Activated naive CD8-positive, alpha-beta T cell (primary cell): ENCODE data around the gene SLC2A5.

Experiments used
- H3K27ac Mint-ChIP-seq: one replicate; pipeline ENCODE4 v1.8.0; 2021; ENCODE audit warnings: mixed read lengths
- H3K27me3 Mint-ChIP-seq: one replicate; pipeline ENCODE4 v1.8.0; 2021; ENCODE audit warnings: mixed read lengths
- H3K36me3 Mint-ChIP-seq: one replicate; pipeline ENCODE4 v1.8.0; 2021; ENCODE audit warnings: mixed read lengths
- H3K4me1 Mint-ChIP-seq: one replicate; pipeline ENCODE4 v1.8.0; 2021; ENCODE audit warnings: low read depth, mixed read lengths
- H3K4me3 Mint-ChIP-seq: one replicate; pipeline ENCODE4 v1.8.0; 2021; ENCODE audit warnings: mild to moderate bottlenecking, mixed read lengths
- H3K9me3 Mint-ChIP-seq: one replicate; pipeline ENCODE4 v1.8.0; 2021; ENCODE audit warnings: low read depth, mixed read lengths

SLC2A5 gene

DNA sequence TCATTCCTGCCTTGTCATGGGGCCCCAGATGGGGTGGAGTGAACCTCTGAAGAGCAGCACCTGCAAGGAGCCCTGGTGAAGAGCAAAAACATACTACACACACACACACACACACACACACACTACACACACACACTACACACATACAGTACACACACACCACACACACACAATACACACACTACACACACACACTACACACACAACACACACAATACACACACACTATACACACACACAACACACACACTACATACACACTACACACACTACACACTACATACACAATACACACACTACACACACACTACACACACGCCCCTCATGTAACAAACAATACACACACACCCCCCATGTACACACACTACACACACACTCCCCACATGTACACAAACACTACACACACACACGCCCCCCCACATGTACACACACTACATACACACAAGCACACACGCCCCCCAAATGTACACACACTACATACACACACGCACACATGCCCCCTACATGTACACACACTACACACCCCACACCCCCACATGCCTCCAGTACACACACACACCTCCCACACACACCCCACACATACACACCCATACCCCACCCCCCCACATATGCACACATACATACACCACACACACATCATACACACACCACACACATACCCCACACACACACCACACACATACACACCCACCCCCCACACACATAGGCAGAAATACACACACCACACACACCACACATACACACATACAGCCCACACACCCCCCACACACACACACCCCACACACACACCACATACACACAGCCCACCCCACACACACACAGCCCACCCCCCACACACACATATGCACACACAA, 9.3 kb downstream of the SLC2A5 start:
- no peak overlapping the region for H3K27ac Mint-ChIP-seq
- H3K4me3 Mint-ChIP-seq, result no peak overlapping the region
- no peaks in the 10 kb centered on the region for H3K4me1 Mint-ChIP-seq
- no peaks in the 10 kb centered on the region for H3K9me3 Mint-ChIP-seq
- H3K36me3 Mint-ChIP-seq, result no peaks in the 10 kb centered on the region
- H3K27me3 Mint-ChIP-seq, result no peaks in the 10 kb centered on the region

DNA sequence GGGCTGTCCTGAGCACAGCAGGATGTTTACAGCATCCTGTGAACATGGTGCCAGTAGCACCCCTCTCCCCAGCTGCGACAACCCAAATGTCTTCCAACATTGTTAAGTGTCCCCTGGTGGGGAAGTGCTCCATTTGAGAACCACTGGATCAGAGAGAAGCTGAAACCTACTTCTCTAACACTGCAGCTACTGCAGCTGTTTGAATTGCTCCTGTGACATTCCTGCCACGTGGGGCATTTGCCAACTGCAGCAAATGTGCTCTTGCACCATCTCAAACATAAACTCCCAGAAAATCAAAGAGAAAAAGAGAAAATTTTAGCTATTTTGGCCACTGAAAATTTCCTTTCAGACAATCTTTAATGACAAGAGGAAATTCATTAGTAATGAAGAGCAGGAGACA, 11.0 kb downstream of the SLC2A5 start:
- Mint-ChIP-seq H3K27ac (no peak overlapping the region), H3K9me3 (no peaks in the 10 kb centered on the region), H3K27me3 (no peaks in the 10 kb centered on the region), H3K4me1 (no peaks in the 10 kb centered on the region), H3K4me3 (no peak overlapping the region), H3K36me3 (no peaks in the 10 kb centered on the region)

DNA sequence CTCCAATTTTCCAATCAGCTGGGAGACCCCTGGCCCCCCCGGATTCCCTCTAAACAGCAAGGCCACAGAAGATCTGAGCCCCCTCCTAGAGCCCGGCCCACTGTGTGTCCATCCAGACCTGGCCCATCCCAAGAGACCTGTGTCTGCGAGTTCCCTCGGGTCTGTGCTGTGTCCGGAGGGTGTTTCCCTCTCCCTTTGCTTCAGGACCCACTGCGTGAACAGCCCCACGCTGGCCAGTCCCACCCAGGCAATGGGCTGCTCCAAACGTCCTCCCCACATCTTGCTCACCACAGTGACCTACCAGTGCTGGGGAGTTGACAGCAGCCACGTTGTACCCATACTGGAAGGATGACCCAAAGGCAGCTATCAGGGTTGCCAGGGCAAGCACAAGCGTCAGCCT, 11.6 kb downstream of the SLC2A5 start:
- Mint-ChIP-seq H3K27ac (no peak overlapping the region), H3K27me3 (no peaks in the 10 kb centered on the region), H3K9me3 (no peaks in the 10 kb centered on the region), H3K4me1 (no peaks in the 10 kb centered on the region), H3K36me3 (no peaks in the 10 kb centered on the region), H3K4me3 (no peak overlapping the region)

DNA sequence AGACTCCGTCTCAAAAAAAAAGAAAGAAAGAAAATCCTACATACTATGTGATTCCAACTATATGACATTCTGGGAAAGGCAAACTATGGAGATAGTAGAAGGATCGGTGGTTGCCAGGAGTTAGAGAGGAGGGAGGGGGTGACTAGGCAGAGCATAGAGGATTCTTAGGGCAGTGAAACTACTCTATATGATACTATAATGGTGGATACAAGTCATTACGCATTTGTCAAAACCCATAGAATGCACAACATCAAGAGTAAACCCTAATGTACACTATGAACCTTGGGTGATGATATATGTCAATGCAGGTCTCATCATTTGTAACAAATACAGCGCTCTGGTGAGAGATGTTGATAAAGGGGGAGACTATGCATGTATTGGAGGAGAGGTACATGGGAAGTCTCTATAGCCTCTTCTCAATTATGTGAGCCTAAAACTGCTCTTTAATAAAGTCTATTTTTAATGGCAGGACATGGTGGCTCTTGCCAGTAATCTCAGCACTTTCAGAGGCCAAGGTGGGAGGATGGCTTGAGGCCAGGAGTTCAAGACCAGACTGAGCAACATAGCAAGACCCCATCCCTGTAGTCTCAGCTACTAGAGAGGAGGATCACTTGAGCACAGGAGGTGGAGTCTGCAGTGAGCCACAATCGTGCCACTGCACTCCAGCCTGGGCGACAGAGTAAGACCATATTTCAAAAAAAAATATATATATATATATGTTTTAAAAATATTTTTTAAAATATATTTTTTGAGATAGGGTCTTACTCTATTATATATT, 17.0 kb downstream of the SLC2A5 start:
- Mint-ChIP-seq H3K36me3 (no peaks in the 10 kb centered on the region), H3K4me3 (no peak overlapping the region), H3K4me1 (no peaks in the 10 kb centered on the region), H3K27me3 (no peaks in the 10 kb centered on the region), H3K27ac (no peak overlapping the region), H3K9me3 (no peaks in the 10 kb centered on the region)

DNA sequence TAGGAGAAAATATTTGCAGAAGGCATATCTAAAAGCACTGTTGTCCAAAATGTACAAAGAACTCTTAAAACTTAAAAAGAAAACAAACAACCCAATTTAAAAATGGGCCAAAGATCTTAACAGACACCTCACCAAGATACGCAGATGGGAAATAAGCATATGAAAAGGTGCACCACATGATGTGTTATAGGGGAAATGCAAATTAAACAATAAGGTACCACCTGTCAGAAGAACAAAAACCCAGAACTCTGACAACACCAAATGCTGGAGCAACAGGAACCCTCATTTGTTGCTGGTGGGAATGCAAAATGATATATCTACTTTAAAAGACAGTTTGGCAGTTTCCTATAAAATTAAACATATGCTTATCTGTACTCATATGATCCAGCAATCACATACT, 18.1 kb downstream of the SLC2A5 start:
- no peaks in the 10 kb centered on the region for H3K4me1 Mint-ChIP-seq
- no peak overlapping the region for H3K27ac Mint-ChIP-seq
- H3K9me3 Mint-ChIP-seq, result no peaks in the 10 kb centered on the region
- no peaks in the 10 kb centered on the region for H3K36me3 Mint-ChIP-seq
- no peaks in the 10 kb centered on the region for H3K27me3 Mint-ChIP-seq
- no peak overlapping the region for H3K4me3 Mint-ChIP-seq

DNA sequence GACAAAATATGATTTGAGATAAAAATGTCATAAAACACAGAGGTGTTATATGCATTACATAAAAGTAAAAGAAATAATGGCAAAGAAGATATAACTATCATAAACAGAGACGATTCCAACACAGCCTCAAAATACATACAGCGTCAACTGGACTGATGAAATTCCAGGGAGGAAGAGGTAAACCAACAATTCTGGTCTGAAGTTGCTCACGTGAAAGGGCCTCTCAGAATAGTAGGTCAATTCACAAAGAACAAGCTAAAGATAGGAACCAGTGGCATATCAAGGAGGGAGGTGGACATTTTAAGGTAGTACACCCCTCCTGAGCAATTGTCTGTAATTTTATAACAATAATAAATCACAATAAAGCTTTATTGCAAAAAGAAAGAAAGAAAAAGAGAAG, 18.6 kb downstream of the SLC2A5 start:
- Mint-ChIP-seq H3K27ac (no peak overlapping the region), H3K4me1 (no peaks in the 10 kb centered on the region), H3K4me3 (no peak overlapping the region)

DNA sequence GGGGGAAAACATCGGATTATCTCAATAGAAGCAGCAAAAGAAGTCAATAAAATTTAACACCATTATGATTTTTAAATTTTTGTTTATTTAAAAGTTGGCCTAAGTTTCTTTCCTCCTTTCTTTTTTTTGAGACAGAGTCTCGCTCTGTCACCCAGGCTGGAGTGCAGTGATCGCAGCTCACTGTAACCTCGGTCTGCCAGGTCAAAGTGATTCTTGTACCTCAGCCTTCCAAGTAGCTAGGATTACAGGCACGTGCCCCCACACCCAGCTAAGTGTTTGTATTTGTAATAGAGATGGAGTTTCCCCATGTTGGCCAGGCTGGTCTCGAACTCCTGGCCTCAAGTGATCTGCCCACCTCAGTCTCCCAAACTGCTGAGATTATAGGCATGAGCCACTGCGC, 20.9 kb downstream of the SLC2A5 start:
- H3K4me3 Mint-ChIP-seq, result no peak overlapping the region
- H3K9me3 Mint-ChIP-seq, result no peaks in the 10 kb centered on the region
- no peaks in the 10 kb centered on the region for H3K4me1 Mint-ChIP-seq
- H3K36me3 Mint-ChIP-seq, result no peaks in the 10 kb centered on the region
- H3K27ac Mint-ChIP-seq, result no peak overlapping the region
- no peaks in the 10 kb centered on the region for H3K27me3 Mint-ChIP-seq

More for the DNA sequence above, 18.6 kb downstream of the SLC2A5 start:
- H3K36me3 Mint-ChIP-seq, result no peaks in the 10 kb centered on the region
- H3K27me3 Mint-ChIP-seq, result no peaks in the 10 kb centered on the region
- H3K9me3 Mint-ChIP-seq, result no peaks in the 10 kb centered on the region

DNA sequence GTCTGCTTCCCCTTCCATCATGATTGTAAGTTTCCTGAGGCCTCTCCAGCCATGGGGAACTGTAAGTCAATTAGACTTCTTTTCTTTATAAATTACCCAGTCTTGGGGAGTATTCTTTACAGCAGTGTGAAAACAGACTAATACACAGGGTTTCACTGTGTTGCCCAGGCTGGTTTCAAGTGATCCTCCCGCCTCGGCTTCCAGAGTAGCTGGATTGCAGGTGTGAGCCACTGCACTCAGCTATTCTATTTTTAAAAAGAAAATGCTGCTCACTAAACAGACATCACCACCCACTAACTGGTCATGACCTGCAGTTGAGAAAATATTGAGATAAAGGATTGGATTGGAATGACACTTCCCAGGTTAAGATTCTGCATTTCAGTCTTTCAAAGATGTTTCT, 22.4 kb downstream of the SLC2A5 start:
- no peaks in the 10 kb centered on the region for H3K9me3 Mint-ChIP-seq
- H3K27ac Mint-ChIP-seq, result no peak overlapping the region
- no peak overlapping the region for H3K4me3 Mint-ChIP-seq
- no peaks in the 10 kb centered on the region for H3K4me1 Mint-ChIP-seq
- no peaks in the 10 kb centered on the region for H3K36me3 Mint-ChIP-seq
- no peaks in the 10 kb centered on the region for H3K27me3 Mint-ChIP-seq

DNA sequence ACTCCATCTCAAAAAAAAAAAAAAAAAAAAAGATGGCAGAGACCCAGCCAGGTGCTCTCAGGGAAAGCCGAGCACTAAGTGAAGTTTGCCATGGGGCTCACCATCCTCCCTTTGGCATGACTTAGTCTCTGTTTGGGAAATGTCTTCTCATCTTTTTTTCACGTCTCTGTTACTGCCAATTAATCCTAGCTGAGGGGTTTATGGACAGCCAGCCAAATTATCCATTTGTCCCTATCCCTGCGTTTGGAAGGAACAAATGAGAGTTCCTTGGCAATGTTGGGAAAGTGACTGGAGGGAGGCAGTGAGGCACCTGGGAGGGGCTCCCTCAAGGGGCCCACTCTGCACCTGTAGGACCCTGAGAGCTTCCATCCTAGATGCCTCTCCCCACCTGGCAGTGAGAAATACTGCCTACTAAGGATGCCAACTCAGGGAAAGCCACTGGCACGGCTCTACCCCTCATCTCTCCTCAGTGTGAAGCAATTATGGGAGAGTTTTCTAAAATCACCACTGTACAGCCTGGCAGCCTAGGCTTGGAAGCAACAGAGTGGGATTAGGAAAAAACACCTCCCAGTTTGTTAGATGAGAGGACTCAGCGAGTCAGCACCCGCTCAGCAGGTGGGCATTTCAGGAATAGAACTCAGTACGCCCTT, 23.4 kb downstream of the SLC2A5 start:
- Mint-ChIP-seq H3K4me3 (no peak overlapping the region), H3K4me1 (no peaks in the 10 kb centered on the region), H3K36me3 (no peaks in the 10 kb centered on the region), H3K27me3 (no peaks in the 10 kb centered on the region), H3K27ac (no peak overlapping the region), H3K9me3 (no peaks in the 10 kb centered on the region)

DNA sequence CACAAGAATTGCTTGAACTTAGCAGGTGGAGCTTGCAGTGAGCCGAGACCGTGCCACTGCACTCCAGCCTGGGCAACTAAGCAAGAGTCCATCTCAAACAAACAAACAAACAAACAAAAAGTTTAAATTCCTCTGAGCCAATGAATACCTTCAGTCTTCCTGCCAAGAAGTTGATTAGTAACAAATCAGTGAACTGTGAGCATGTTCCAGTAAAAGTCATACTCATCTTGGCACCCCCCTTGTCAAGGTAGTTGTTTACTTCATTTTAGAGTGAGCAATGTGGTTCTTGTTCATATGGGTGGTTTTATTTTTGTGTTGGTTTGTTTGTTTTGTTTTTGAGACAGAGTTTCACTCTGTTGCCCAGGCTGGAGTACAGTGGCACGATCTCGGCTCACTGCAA, 25.2 kb downstream of the SLC2A5 start:
- H3K27ac Mint-ChIP-seq, result no peak overlapping the region
- no peak overlapping the region for H3K4me3 Mint-ChIP-seq
- no peaks in the 10 kb centered on the region for H3K27me3 Mint-ChIP-seq
- H3K36me3 Mint-ChIP-seq, result no peaks in the 10 kb centered on the region
- H3K9me3 Mint-ChIP-seq, result no peaks in the 10 kb centered on the region
- no peaks in the 10 kb centered on the region for H3K4me1 Mint-ChIP-seq

DNA sequence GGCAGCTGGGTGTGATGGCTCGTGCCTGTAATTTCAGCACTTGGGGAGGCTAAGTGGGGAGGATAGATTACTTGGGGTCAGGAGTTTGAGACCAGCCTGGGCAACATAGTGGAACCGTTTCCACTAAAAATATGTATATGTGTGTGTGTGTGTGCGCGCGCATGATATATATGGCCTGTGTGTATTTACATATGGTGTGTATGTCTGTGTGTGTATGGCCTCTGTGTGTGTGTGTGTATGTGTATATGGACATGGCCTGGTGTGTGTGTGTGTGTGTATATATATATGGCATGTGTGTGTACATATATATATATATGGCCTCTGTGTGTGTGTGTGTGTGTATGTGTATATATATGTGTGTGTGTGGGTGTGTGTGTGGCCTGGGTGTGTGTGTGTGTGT, 27.2 kb downstream of the SLC2A5 start:
- H3K9me3 Mint-ChIP-seq, result no peaks in the 10 kb centered on the region
- no peaks in the 10 kb centered on the region for H3K27me3 Mint-ChIP-seq
- no peaks in the 10 kb centered on the region for H3K4me1 Mint-ChIP-seq
- H3K36me3 Mint-ChIP-seq, result no peaks in the 10 kb centered on the region
- no peak overlapping the region for H3K27ac Mint-ChIP-seq
- no peak overlapping the region for H3K4me3 Mint-ChIP-seq

DNA sequence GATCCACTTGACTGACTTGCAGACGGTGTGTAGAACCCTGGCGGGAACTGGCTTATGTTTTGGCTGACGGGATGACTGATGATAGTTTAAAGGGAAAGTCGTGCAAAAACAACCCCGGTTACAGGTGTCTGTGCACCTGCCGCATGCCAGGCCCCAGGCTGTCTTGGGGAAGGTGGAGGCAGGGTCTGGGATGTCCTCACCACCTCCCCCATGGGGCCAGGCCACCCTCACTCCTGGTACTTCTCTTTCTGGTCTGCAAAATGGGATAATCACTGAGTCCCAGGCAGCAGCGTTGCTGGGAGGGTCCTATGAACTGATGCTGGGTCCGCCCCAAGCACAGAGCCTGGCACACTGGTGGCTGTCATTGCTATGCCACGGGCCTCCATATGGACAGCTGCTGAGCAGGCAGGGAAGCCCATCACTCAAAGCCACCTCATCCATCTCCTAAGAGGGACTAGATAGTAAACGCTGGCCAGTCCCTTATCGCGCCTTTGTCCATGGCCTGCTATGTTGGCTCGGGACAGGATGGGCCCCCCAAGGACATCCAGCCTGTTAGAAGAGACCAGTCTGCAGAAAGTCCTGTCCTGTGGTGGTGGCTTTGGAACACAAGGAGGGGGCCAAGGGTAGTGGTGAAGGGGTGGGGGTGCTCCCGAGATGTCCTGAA, 28.2 kb downstream of the SLC2A5 start:
- Mint-ChIP-seq H3K27me3 (no peaks in the 10 kb centered on the region), H3K4me3 (no peak overlapping the region), H3K9me3 (no peaks in the 10 kb centered on the region), H3K36me3 (no peaks in the 10 kb centered on the region), H3K27ac (no peak overlapping the region), H3K4me1 (no peaks in the 10 kb centered on the region)

DNA sequence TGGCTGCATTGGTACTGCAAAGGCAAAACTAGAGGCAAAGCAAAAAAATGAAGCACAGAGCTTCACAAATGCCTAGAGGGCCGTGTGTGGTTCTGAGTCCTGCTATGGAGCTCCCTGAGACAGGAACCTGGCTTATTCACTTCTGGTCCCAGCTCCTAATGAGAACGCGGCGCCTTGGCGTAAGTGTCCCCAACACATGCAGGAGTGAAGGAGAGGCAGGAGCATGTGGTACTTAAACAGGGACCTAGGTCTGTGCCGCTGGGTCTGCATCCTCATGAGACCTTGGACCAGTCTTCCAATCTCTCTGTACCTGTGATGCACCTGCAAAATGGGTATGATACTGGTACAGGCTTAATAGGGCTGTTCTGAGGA, 28.8 kb downstream of the SLC2A5 start:
- Mint-ChIP-seq H3K4me1 (no peaks in the 10 kb centered on the region), H3K27me3 (no peaks in the 10 kb centered on the region), H3K9me3 (peaks cover under 1% of the 10 kb centered on the region), H3K4me3 (no peak overlapping the region), H3K27ac (no peak overlapping the region), H3K36me3 (no peaks in the 10 kb centered on the region)

DNA sequence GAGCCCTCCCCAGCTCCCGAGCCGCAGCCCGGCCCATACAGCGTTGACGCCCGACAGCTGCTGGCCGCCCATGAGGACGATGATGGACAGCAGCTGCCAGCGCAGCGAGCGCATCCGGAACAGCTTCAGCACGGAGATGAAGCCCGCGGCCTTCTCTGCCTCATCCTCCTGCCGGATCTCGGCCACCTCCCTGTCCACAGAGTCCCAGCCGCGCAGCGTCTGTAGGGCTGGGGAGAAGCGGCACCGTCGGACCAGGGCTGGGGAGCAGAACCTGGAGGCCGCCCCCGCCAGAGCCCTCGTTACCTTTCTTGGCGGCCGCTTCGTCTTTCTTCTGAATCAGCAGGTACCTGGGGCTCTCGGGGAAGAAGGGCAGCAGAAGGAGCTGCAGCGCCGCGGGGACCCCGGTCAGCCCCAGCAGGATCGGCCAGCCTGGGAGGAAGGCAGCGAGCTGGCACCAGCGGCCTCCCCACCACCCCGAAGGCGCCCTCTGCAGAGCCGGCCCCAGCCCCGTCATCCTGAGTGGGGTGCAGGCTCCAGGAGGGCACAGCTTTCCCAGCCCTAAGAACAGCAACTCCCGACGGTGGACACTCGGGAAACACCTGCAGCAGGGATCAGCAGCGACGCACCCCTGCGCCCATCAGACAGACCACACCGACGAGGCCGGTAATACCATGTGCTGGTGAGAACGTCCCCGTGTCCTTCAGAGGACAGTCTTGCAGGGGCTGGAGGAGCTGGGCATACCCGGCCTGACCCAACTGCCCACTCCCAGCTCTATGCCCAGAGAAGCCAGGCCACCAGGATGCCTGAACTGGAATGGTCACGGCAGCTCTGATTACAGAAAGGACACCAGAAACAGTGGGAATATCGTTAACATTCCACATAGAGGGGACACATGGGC, 29.4 kb downstream of the SLC2A5 start:
- Mint-ChIP-seq H3K27ac (no peak overlapping the region), H3K27me3 (no peaks in the 10 kb centered on the region), H3K9me3 (peaks cover 5% of the 10 kb centered on the region), H3K4me3 (no peak overlapping the region), H3K4me1 (no peaks in the 10 kb centered on the region), H3K36me3 (peaks cover 4% of the 10 kb centered on the region)
